ENCODE results near the gene KCNV2.

The KCNV2 gene

DNA sequence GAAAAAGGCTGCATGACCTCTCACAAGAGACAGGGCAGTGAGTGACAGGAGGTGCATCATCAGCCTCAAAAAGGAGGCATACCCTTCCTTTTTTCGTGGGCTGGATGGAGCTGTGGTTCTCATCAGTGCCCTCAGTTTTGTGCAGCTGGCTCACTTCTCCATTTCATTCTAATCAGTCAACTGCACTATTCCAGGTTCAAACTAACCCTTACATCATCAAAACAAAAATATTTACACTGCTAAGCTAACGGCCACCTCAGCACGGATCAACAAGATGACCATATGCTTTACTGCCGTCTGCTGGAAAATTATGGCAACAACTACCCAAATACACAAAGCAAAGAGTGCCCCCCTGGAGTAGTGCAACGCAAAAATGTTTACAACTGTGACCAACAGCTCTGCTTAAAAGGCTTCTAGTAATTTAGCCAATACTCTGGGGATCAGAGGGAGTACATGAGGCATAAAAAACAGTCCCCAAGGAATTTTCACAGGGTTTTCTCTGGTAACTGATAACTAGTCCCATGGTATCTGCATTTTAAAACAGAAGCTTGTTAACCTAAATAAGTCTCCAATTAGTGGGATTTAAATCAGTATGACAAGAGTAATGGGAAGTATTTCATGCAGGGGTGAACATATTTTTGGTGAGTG lies 10.8 kb downstream of the KCNV2 start:
- Mint-ChIP-seq H3K4me3 (peak overlapping the region in 1 of 3 experiments; percentile 12), H3K36me3 (ENCODE audit: low read depth) (no peaks in the 10 kb centered on the region), H3K27me3 (ENCODE audit: low read depth) (no peaks in the 10 kb centered on the region), H3K9me3 (no peaks in the 10 kb centered on the region), H3K4me1 (peaks cover 52% of the 10 kb centered on the region), H3K27ac (peak overlapping the region; percentile 36 to 81 (median 75))
- peak; percentile 59 to 72 (median 67) for TF ChIP-seq CTCF (IDR thresholded peaks at IDR 0.05; ENCODE audit: unreplicated experiment in 3 of 3)

- no peaks in the 10 kb centered on the region for H3K27me3 Mint-ChIP-seq (ENCODE audit: low read depth)
- no peak overlapping the region for H3K4me3 Mint-ChIP-seq
- no peaks in the 10 kb centered on the region for H3K9me3 Mint-ChIP-seq
- peak overlapping the region in 2 of 3 experiments; percentile 9 to 20 for H3K27ac Mint-ChIP-seq
- TF ChIP-seq CTCF (IDR thresholded peaks at IDR 0.05; ENCODE audit: unreplicated experiment in 3 of 3) = no peak
- peaks cover 43% of the 10 kb centered on the region for H3K4me1 Mint-ChIP-seq
- H3K36me3 Mint-ChIP-seq (ENCODE audit: low read depth) = no peaks in the 10 kb centered on the region
These were observed 11.7 kb downstream of the KCNV2 start for GRCh38 chr9:2729003-2729402.

DNA sequence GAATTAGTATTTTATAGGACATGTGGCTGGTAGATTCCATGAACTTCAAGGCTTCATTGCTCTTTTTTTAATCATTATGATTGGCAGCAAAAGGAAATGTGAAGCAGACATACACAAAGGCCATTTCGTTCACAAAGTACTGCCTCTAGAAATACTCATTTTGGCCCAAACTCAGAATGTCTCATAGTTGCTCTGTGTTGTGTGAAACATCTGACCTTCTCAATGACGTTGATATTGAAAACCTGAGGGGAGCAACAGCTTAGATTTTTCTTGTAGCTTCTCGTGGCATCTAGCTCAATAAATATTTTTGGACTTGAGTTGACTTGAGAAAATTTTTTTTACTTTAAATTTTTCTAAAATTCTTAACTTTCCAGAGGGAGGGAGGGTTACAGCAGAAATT lies 12.4 kb downstream of the KCNV2 start:
- Mint-ChIP-seq H3K36me3 (ENCODE audit: low read depth) (peaks cover 4% of the 10 kb centered on the region), H3K4me3 (no peak overlapping the region), H3K27me3 (ENCODE audit: low read depth) (peaks cover 3% of the 10 kb centered on the region), H3K4me1 (peaks cover 35% of the 10 kb centered on the region), H3K27ac (peak overlapping the region in 1 of 3 experiments; percentile 20), H3K9me3 (no peaks in the 10 kb centered on the region)
- no peak for TF ChIP-seq CTCF (IDR thresholded peaks at IDR 0.05; ENCODE audit: unreplicated experiment in 3 of 3)

DNA sequence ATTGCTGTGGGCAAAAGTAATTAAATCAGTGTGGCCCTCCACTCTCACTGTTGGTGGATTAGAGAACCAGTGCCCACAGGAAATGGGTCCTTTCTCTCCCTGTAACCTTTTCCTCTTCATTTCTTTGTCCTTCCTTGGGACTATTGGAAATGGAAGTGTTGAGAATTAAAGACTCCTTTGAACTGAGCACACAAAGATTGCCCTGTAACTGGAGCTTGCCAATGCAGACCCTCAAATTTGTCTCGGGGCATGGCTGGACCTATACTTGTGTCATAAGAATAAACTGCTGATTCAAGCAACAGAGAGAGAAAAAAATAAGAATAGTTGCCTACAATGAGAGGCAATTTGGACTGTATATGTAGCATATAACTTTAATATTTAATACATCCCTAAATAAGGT lies 13.7 kb downstream of the KCNV2 start:
- H3K36me3 Mint-ChIP-seq (ENCODE audit: low read depth) = peaks cover 5% of the 10 kb centered on the region

GRCh38 chr9:2732492-2732891 lies 15.2 kb downstream of the KCNV2 start:
- Mint-ChIP-seq H3K9me3 (no peaks in the 10 kb centered on the region), H3K27ac (peak overlapping the region in 2 of 3 experiments; percentile 34 to 86), H3K4me1 (peaks cover 14% of the 10 kb centered on the region), H3K36me3 (ENCODE audit: low read depth) (peaks cover 5% of the 10 kb centered on the region), H3K27me3 (ENCODE audit: low read depth) (peaks cover 3% of the 10 kb centered on the region), H3K4me3 (no peak overlapping the region)
- TF ChIP-seq CTCF (IDR thresholded peaks at IDR 0.05; ENCODE audit: unreplicated experiment in 3 of 3) = no peak

More for the DNA sequence above, 13.7 kb downstream of the KCNV2 start:
- H3K9me3 Mint-ChIP-seq = no peaks in the 10 kb centered on the region
- H3K27me3 Mint-ChIP-seq (ENCODE audit: low read depth) = peaks cover 3% of the 10 kb centered on the region
- no peak overlapping the region for H3K27ac Mint-ChIP-seq
- peaks cover 23% of the 10 kb centered on the region for H3K4me1 Mint-ChIP-seq
- no peak overlapping the region for H3K4me3 Mint-ChIP-seq
- no peak for TF ChIP-seq CTCF (IDR thresholded peaks at IDR 0.05; ENCODE audit: unreplicated experiment in 3 of 3)

GRCh38 chr9:2740616-2741015 lies 23.3 kb downstream of the KCNV2 start:
- TF ChIP-seq CTCF (IDR thresholded peaks at IDR 0.05; ENCODE audit: unreplicated experiment in 3 of 3) = no peak
- Mint-ChIP-seq H3K9me3 (no peaks in the 10 kb centered on the region), H3K4me3 (no peak overlapping the region), H3K4me1 (peaks cover 3% of the 10 kb centered on the region), H3K27me3 (ENCODE audit: low read depth) (no peaks in the 10 kb centered on the region), H3K27ac (no peak overlapping the region), H3K36me3 (ENCODE audit: low read depth) (peaks cover 6% of the 10 kb centered on the region)
